IMR-90 (cell line): ENCODE results near the gene CAP2.

Experiments
- FOS ChIP-seq: fragments of 150-350 bp; IDR thresholded peaks from 2 replicates; pipeline ENCODE4 v1.6.1; 2016; ENCODE audit warnings: low read depth, low read length
- POLR2A ChIP-seq: IDR thresholded peaks from 2 replicates; pipeline ENCODE4 v1.6.1; 2012; ENCODE audit warnings: mild to moderate bottlenecking, low read depth, low read length
- SMC3 ChIP-seq: fragments of 150-350 bp; IDR thresholded peaks from 2 replicates; pipeline ENCODE4 v1.6.1; 2016; ENCODE audit warnings: low read depth, mild to moderate bottlenecking, antibody characterized with exemption, low read length, moderate library complexity
- TF ChIP-seq, protein P1 (sequence below): conservative IDR thresholded peaks from 2 replicates; pipeline ENCODE4 v1.5.1; 2012; ENCODE audit warnings: mild to moderate bottlenecking, low read depth, low read length, improper control_type of control experiment
- TF ChIP-seq, protein P2 (sequence below): fragments of 150-350 bp; IDR thresholded peaks from 2 replicates; pipeline ENCODE4 v1.6.1; 2016; ENCODE audit warnings: low read depth, mild to moderate bottlenecking, low read length, moderate library complexity, borderline replicate concordance

DNA sequence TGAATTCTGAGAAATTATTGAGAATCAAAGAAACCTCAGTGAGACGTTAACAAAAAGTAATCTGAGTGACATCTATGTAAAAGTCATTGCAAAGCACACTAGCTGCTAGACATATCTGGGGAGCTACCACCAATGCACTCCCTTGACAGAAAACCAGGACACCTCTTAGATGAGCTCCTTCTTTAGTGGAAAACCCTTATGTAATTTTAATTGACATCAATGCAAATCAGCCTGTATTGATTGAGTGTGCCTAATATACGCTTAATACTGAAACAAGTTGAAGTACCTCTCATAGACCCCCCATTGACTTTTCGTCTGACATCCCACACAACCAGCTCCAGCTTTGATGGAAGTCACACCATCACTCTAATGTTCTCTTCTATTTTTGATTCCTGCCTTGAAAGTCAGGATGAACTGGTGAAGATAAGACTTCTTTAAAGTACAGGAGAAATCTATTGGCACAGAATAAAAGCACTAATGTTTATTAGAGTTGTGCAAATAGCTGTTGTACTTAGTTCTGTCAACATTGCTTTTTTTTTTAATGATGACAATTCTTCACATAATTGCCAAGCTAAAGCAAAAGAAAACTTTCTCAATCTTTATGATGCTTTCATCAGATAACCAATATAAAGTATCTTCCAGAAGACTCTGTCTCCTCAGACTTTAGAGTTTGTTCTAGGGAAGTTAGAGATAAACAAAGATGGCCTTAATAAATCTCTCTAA, 108.7 kb downstream of the CAP2 start:
- TF ChIP-seq, protein P1, sequence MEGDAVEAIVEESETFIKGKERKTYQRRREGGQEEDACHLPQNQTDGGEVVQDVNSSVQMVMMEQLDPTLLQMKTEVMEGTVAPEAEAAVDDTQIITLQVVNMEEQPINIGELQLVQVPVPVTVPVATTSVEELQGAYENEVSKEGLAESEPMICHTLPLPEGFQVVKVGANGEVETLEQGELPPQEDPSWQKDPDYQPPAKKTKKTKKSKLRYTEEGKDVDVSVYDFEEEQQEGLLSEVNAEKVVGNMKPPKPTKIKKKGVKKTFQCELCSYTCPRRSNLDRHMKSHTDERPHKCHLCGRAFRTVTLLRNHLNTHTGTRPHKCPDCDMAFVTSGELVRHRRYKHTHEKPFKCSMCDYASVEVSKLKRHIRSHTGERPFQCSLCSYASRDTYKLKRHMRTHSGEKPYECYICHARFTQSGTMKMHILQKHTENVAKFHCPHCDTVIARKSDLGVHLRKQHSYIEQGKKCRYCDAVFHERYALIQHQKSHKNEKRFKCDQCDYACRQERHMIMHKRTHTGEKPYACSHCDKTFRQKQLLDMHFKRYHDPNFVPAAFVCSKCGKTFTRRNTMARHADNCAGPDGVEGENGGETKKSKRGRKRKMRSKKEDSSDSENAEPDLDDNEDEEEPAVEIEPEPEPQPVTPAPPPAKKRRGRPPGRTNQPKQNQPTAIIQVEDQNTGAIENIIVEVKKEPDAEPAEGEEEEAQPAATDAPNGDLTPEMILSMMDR = no peak
- TF ChIP-seq SMC3 (no peak), FOS (no peak), POLR2A (no peak)
- TF ChIP-seq, protein P2, sequence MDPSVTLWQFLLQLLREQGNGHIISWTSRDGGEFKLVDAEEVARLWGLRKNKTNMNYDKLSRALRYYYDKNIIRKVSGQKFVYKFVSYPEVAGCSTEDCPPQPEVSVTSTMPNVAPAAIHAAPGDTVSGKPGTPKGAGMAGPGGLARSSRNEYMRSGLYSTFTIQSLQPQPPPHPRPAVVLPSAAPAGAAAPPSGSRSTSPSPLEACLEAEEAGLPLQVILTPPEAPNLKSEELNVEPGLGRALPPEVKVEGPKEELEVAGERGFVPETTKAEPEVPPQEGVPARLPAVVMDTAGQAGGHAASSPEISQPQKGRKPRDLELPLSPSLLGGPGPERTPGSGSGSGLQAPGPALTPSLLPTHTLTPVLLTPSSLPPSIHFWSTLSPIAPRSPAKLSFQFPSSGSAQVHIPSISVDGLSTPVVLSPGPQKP = no peak
